Activated T-cell treated with anti-CD3 and anti-CD28 coated beads, Interleukin-2, amount 50 U/mL, for 1 hour (primary cell): ENCODE data around the gene C16orf89.
A peak's percentile ranks its signal among the peaks of the same experiment; 100 is the strongest.
"Not testable (repeated sequence)": the region's sequence is repeated elsewhere in the genome, so short reads cannot be mapped to it uniquely, and the experiment has no call there.

Experiments
- DNase-seq: peaks from one replicate; pipeline ENCODE4 v3.0.0-alpha.2; 2020

C16orf89 gene

GRCh38 chr16:5065813-5066212 lies at the start of gene C16orf89:
C16orf89 (minus strand) TSS chr16:5065956; CDS start chr16:5065908, 48 bp downstream.
- DNase-seq, result no peak

- DNase-seq, result not testable (repeated sequence)
Measured at GRCh38 chr16:5110933-5111332, 45.2 kb upstream of the C16orf89 start.

- no peak for DNase-seq
Measured at GRCh38 chr16:5108505-5109158, 42.9 kb upstream of the C16orf89 start.

- not testable (repeated sequence) for DNase-seq
Measured at GRCh38 chr16:5105039-5105438, 39.3 kb upstream of the C16orf89 start.

- not testable (repeated sequence) for DNase-seq
Measured at GRCh38 chr16:5103296-5104032, 37.7 kb upstream of the C16orf89 start.

- DNase-seq, result not testable (repeated sequence)
Measured at GRCh38 chr16:5099174-5099573, 33.4 kb upstream of the C16orf89 start.

- DNase-seq, result peak; percentile 96
Measured at GRCh38 chr16:5098221-5099159, 32.7 kb upstream of the C16orf89 start.

GRCh38 chr16:5097470-5098220 lies 31.9 kb upstream of the C16orf89 start, which contains the start of gene EEF2KMT:
EEF2KMT (minus strand) TSS chr16:5097795; CDS start chr16:5097739, 56 bp downstream.
- DNase-seq, result not testable (repeated sequence)

GRCh38 chr16:5097061-5097469 lies 31.3 kb upstream of the C16orf89 start:
- DNase-seq, result peak; percentile 52

- not testable (repeated sequence) for DNase-seq
Measured at GRCh38 chr16:5096437-5097060, 30.8 kb upstream of the C16orf89 start.

- not testable (repeated sequence) for DNase-seq
Measured at GRCh38 chr16:5095145-5095830, 29.5 kb upstream of the C16orf89 start.

- not testable (repeated sequence) for DNase-seq
Measured at GRCh38 chr16:5093746-5094145, 28.0 kb upstream of the C16orf89 start.

- DNase-seq, result not testable (repeated sequence)
Measured at GRCh38 chr16:5093081-5093480, 27.3 kb upstream of the C16orf89 start.

GRCh38 chr16:5090592-5090991 lies 24.8 kb upstream of the C16orf89 start:
- not testable (repeated sequence) for DNase-seq

GRCh38 chr16:5089911-5090555 lies 24.3 kb upstream of the C16orf89 start:
- not testable (repeated sequence) for DNase-seq

GRCh38 chr16:5088936-5089335 lies 23.2 kb upstream of the C16orf89 start:
- not testable (repeated sequence) for DNase-seq

- DNase-seq, result not testable (repeated sequence)
Measured at GRCh38 chr16:5088086-5088790, 22.5 kb upstream of the C16orf89 start.

GRCh38 chr16:5085716-5086115 lies 20.0 kb upstream of the C16orf89 start:
- not testable (repeated sequence) for DNase-seq

GRCh38 chr16:5084802-5085201 lies 19.0 kb upstream of the C16orf89 start:
- DNase-seq, result peak; percentile 65
